Measurements from ENCODE around the gene KLHL12. TPM values are rescaled to one million over a fixed set of nuclear protein-coding genes. Genes with fewer than 3 reads are reported as not detected.

KLHL12 gene
- total and polyA plus RNA-seq, 2 donors (not counting 1 experiment from before 2014, with no cell fraction given) = 14.6 to 25.5 TPM

DNA sequence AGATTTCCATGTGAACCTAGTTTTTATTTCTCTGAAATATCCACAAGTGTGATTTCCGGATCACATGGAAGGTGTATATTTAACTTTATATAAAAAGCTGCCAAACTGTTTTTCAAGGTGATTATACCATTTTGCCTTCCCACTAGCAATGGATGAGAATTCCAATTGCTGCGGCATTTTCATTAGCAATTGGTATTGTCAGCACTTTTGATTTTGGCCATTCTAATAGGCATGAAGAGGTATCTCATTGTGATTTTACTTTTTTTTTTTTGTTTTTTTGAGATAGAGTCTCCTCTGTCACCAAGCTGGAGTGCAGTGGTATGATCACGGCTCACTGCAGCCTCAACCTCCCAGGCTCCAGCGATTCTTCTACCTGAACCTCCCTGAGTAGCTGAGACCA, 45.0 kb upstream of the KLHL12 start:
- ATAC-seq (ENCODE audit: low read depth) = no peak

GRCh38 chr1:202968895-202969295, 41.9 kb upstream of the KLHL12 start:
- Mint-ChIP-seq H3K4me3 (peak overlapping the region; percentile 97), H3K4me1 (peaks cover 39% of the 10 kb centered on the region), H3K9me3 (ENCODE audit: insufficient read depth) (no peaks in the 10 kb centered on the region), H3K27me3 (no peaks in the 10 kb centered on the region), H3K27ac (peak overlapping the region; percentile 95)
- Histone ChIP-seq H3K9me3 (ENCODE audit: control extremely low read depth in 1 of 3, control insufficient read depth in 2 of 3, insufficient read depth in 1 of 3, low read length in 2 of 3) (no peaks in the 10 kb centered on the region), H4K20me1 (ENCODE audit: control insufficient read depth, insufficient read depth, low read length, poor library complexity, severe bottlenecking) (no peaks in the 10 kb centered on the region), H3K4me1 (ENCODE audit: control insufficient read depth in 2 of 2, insufficient read depth in 2 of 2, low read length in 2 of 2) (peaks cover 28 to 38% of the 10 kb centered on the region in 2 donors), H3K36me3 (replicated peaks in 1 of 2; ENCODE audit: control extremely low read depth in 1 of 2, control insufficient read depth in 1 of 2, extremely low read depth in 1 of 2, insufficient read depth in 2 of 2, low read length in 1 of 2) (peaks cover 0 to 2% of the 10 kb centered on the region in 2 experiments), H3K4me2 (replicated peaks; ENCODE audit: low read depth, low read length, poor library complexity, severe bottlenecking) (peak overlapping the region; percentile 95), H3K4me3 (ENCODE audit: control extremely low read depth in 1 of 5, extremely low read depth in 1 of 5, insufficient read depth in 1 of 5, low read depth in 2 of 5, low read length in 4 of 5) (peak overlapping the region in 4 of 5 experiments; percentile 8 to 69 (median 50)), H3K9ac (ENCODE audit: low read length) (peak overlapping the region; percentile 73), H2AFZ (ENCODE audit: insufficient read depth, low read depth, low read length, poor library complexity, severe bottlenecking) (peak overlapping the region; percentile 41), H3K27me3 (replicated peaks in 1 of 4; ENCODE audit: control extremely low read depth in 1 of 4, control insufficient read depth in 3 of 4, insufficient read depth in 4 of 4, low read length in 3 of 4) (no peaks in the 10 kb centered on the region), H3K27ac (ENCODE audit: low read length in 2 of 2) (peak overlapping the region; percentile 73 to 75), H3K79me2 (ENCODE audit: control insufficient read depth, insufficient read depth, low read length) (no peaks in the 10 kb centered on the region)
- intact Hi-C loops (cut with micrococcal nuclease) = loop anchor here (1.0 to 10.0 kb wide), 8 partner anchors 14 to 804 kb away; partner anchors contain the start of genes KLHL12, PCAT6, PPFIA4 and PTPN7
- ATAC-seq (ENCODE audit: low read depth) = peak; percentile 62
- TF ChIP-seq, protein P1, sequence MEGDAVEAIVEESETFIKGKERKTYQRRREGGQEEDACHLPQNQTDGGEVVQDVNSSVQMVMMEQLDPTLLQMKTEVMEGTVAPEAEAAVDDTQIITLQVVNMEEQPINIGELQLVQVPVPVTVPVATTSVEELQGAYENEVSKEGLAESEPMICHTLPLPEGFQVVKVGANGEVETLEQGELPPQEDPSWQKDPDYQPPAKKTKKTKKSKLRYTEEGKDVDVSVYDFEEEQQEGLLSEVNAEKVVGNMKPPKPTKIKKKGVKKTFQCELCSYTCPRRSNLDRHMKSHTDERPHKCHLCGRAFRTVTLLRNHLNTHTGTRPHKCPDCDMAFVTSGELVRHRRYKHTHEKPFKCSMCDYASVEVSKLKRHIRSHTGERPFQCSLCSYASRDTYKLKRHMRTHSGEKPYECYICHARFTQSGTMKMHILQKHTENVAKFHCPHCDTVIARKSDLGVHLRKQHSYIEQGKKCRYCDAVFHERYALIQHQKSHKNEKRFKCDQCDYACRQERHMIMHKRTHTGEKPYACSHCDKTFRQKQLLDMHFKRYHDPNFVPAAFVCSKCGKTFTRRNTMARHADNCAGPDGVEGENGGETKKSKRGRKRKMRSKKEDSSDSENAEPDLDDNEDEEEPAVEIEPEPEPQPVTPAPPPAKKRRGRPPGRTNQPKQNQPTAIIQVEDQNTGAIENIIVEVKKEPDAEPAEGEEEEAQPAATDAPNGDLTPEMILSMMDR (IDR thresholded peaks at IDR 0.05) = peak; percentile 74
- no peak for TF ChIP-seq EZH2 (IDR thresholded peaks at IDR 0.05; ENCODE audit: borderline replicate concordance, insufficient read depth, low read depth, low read length, poor library complexity, severe bottlenecking)
- ChIA-PET POLR2A (interaction anchor here (0.6 to 1.9 kb wide), 3 partner anchors 16 to 80 kb away, joined by 3 to 11 read pairs (median 3); partner anchors contain the start of genes RABIF and TMEM183A), CTCF (interaction anchor here (0.7 to 1.9 kb wide), 6 partner anchors 9 to 42 kb away, joined by 3 to 13 read pairs (median 4); partner anchors contain the start of genes KLHL12 and TMEM183A)
- WGBS (ENCODE audit: insufficient coverage) = 0% methylated on average over 2 of the region's 5 CpGs
- peak; percentile 90 for DNase-seq

More for the DNA sequence above, 45.0 kb upstream of the KLHL12 start:
- intact Hi-C loops (cut with micrococcal nuclease) = no loop called here
- H3K4me3 Mint-ChIP-seq = no peak overlapping the region
- no peak for DNase-seq
- H3K4me2 ChIP-seq (replicated peaks; ENCODE audit: low read depth, low read length, poor library complexity, severe bottlenecking) = no peak overlapping the region
- H3K27me3 ChIP-seq (replicated peaks in 1 of 4; ENCODE audit: control extremely low read depth in 1 of 4, control insufficient read depth in 3 of 4, insufficient read depth in 4 of 4, low read length in 3 of 4) = no peaks in the 10 kb centered on the region
- no peaks in the 10 kb centered on the region for H3K36me3 ChIP-seq (replicated peaks in 1 of 2; ENCODE audit: control extremely low read depth in 1 of 2, control insufficient read depth in 1 of 2, extremely low read depth in 1 of 2, insufficient read depth in 2 of 2, low read length in 1 of 2)
- peaks cover 27% of the 10 kb centered on the region for H3K4me1 Mint-ChIP-seq
- no peak overlapping the region for H2AFZ ChIP-seq (ENCODE audit: insufficient read depth, low read depth, low read length, poor library complexity, severe bottlenecking)
- CTCF ChIA-PET = interaction anchor here (1.1 to 3.1 kb wide), 2 partner anchors 19 to 27 kb away, joined by 3 to 14 read pairs; no protein-coding TSS in a partner anchor
- H3K9me3 Mint-ChIP-seq (ENCODE audit: insufficient read depth) = no peaks in the 10 kb centered on the region
- no peaks in the 10 kb centered on the region for H4K20me1 ChIP-seq (ENCODE audit: control insufficient read depth, insufficient read depth, low read length, poor library complexity, severe bottlenecking)
- POLR2A ChIA-PET = no interaction called here
- H3K27ac ChIP-seq (ENCODE audit: low read length in 2 of 2) = no peak overlapping the region
- no peak overlapping the region for H3K4me3 ChIP-seq (ENCODE audit: control extremely low read depth in 1 of 5, extremely low read depth in 1 of 5, insufficient read depth in 1 of 5, low read depth in 2 of 5, low read length in 4 of 5)
- TF ChIP-seq, protein P1 (IDR thresholded peaks at IDR 0.05) = no peak
- no peak for TF ChIP-seq EZH2 (IDR thresholded peaks at IDR 0.05; ENCODE audit: borderline replicate concordance, insufficient read depth, low read depth, low read length, poor library complexity, severe bottlenecking)
- no peak overlapping the region for H3K27ac Mint-ChIP-seq
- no peaks in the 10 kb centered on the region for H3K79me2 ChIP-seq (ENCODE audit: control insufficient read depth, insufficient read depth, low read length)
- peaks cover 24 to 27% of the 10 kb centered on the region in 2 donors for H3K4me1 ChIP-seq (ENCODE audit: control insufficient read depth in 2 of 2, insufficient read depth in 2 of 2, low read length in 2 of 2)
- no peaks in the 10 kb centered on the region for H3K9me3 ChIP-seq (ENCODE audit: control extremely low read depth in 1 of 3, control insufficient read depth in 2 of 3, insufficient read depth in 1 of 3, low read length in 2 of 3)
- H3K27me3 Mint-ChIP-seq = peaks cover 6% of the 10 kb centered on the region
- no peak overlapping the region for H3K9ac ChIP-seq (ENCODE audit: low read length)
- WGBS (ENCODE audit: insufficient coverage) = 67% methylated on average over 3 of the region's 4 CpGs

All from B cell (primary cell).